Activated naive CD4-positive, alpha-beta T cell (primary cell): ENCODE results near the gene EPB41L1.

ENCODE experiments used
- DNase-seq, 4 experiments: peaks; one replicate each; lab custom pipeline; 2025; lab: John Stamatoyannopoulos, UW

EPB41L1 gene

DNA sequence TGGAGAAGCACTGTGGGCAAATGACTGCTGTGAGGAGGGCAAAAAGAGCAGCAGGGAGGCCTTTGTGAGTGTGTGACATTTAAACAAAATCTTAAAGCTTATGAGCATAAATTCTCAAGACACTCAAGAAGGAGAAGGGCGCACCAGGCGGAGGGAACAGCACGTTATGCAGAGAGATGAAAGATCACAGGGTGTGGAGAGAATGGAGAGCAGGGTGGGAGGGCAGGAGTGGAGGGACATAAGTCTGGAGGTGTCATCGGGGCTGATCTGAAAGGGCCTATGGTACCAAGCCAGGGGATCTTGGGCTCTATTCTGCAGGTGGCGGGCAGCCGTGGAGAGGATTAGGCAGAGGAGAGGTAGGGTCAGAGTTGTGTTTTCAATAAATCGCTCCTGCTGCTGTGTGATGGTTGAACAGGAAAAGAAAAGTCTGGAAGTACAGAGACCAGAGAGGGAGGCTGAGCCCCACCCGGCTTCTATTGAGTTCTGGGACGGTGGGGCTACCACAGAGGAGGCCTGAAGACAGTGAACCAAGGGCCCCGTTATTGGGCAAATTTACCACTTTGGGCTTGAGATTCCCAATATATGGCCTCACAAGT is 127.3 kb downstream of the EPB41L1 start:
- DNase-seq = no peak
